PFSK-1 (cell line): ENCODE data around the gene OSM.

Experiments used
- FOXP2 ChIP-seq: optimal IDR thresholded peaks from 2 replicates; pipeline ENCODE3; 2011; ENCODE audit warnings: borderline replicate concordance, control low read depth, inconsistent platforms; ENCODE audit not compliant: insufficient read depth; ENCODE audit errors: extremely low read length, extremely low read depth
- POLR2AphosphoS5 ChIP-seq: IDR thresholded peaks from 2 replicates; pipeline ENCODE4 v1.6.1; 2012; ENCODE audit warnings: low read depth, mild to moderate bottlenecking, control low read depth, low read length, moderate library complexity
- REST ChIP-seq, 2 experiments: IDR thresholded peaks; 2 replicates each; pipeline versions ENCODE4 v1.6.1 to v1.8.0; 2011 to 2012; ENCODE audit warnings: low read depth in 2 of 2, low read length in 2 of 2, control low read depth in 1 of 2, inconsistent platforms in 1 of 2, mild to moderate bottlenecking in 1 of 2, moderate library complexity in 1 of 2; ENCODE audit not compliant: insufficient read depth in 1 of 2
- SIN3A ChIP-seq: IDR thresholded peaks from 2 replicates; pipeline ENCODE4 v1.6.1; 2012; ENCODE audit warnings: mild to moderate bottlenecking, low read length, moderate library complexity, borderline replicate concordance; ENCODE audit not compliant: insufficient read depth
- TAF1 ChIP-seq: IDR thresholded peaks from 2 replicates; pipeline ENCODE4 v1.6.1; 2012; ENCODE audit warnings: low read length, control low read depth, borderline replicate concordance; ENCODE audit not compliant: insufficient read depth

Gene OSM

GRCh38 chr22:30312053-30312452, 45.4 kb upstream of the OSM start:
- no peak for TF ChIP-seq SIN3A

GRCh38 chr22:30310881-30311771, 44.5 kb upstream of the OSM start:
- no peak for TF ChIP-seq REST (IDR thresholded peaks at IDR 0.05; ENCODE audit: insufficient read depth in 1 of 2, low read depth in 2 of 2, low read length in 2 of 2)
- TF ChIP-seq TAF1: no peak
- no peak for TF ChIP-seq POLR2AphosphoS5
- no peak for TF ChIP-seq FOXP2
- no peak for TF ChIP-seq SIN3A

- no peak for TF ChIP-seq FOXP2
- TF ChIP-seq SIN3A: no peak
- TF ChIP-seq POLR2AphosphoS5: no peak
- TF ChIP-seq REST (IDR thresholded peaks at IDR 0.05; ENCODE audit: insufficient read depth in 1 of 2, low read depth in 2 of 2, low read length in 2 of 2): no peak
Measured at GRCh38 chr22:30309951-30310741, 43.5 kb upstream of the OSM start.

DNA sequence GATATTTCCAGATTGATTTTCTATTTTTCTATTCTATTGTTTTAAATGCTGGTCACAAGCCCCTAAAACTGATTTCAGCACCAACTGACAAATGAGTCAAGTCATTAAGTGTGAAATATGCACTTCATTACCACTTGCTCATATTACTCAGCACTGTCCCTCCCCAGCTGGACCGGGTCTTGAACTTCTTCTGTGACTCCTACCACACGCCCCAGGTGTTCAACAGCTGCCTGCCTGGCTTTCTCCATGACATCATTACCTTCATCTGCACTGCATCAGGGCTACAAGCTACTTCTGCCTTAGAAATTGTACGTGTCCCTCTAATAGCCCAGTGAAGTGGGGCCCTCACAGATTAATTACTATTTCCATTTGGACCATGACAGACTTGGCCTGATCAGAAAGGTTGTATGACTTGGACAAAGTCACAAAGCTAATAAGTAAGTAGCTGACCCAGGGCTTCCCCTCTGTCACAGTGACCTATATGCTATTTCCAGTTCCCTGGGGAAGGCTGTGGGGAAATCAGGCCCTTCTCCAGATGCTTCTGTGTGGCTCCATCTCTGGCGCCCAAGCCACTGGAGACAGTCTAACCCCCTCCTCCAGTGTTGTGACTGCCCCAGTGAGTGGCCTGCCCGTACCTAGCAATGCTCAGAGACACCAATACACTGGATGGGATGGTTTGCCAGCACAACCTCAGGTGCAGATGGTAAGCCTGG, 42.0 kb upstream of the OSM start:
- no peak for TF ChIP-seq POLR2AphosphoS5
- TF ChIP-seq FOXP2: no peak
- TF ChIP-seq REST (IDR thresholded peaks at IDR 0.05; ENCODE audit: insufficient read depth in 1 of 2, low read depth in 2 of 2, low read length in 2 of 2): no peak
- no peak for TF ChIP-seq TAF1
- TF ChIP-seq SIN3A: no peak

DNA sequence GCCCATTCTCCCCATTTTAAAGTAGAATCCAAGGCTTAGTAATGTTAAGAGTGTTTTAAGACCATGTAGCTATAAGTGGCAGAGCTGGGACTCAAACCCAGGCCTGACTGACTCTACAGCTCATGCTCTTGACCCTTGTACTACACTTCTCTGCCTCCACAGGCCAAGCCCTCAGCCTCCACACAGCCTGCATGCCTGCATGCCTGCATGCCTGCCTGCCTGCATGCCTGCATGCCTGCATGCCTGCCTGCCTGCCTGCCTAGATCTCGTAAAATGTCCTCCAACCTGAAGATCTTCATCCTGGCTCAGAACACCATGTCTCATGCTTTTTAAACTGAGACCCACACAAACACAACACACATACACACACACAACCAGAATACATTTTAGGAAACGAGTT, 41.4 kb upstream of the OSM start:
- TF ChIP-seq SIN3A (no peak), REST (IDR thresholded peaks at IDR 0.05; ENCODE audit: insufficient read depth in 1 of 2, low read depth in 2 of 2, low read length in 2 of 2) (no peak), POLR2AphosphoS5 (no peak), TAF1 (no peak), FOXP2 (no peak)
